ENCODE measurements around the gene CTDSPL. TPM values are rescaled to one million over a fixed set of nuclear protein-coding genes. Genes with fewer than 3 reads are reported as not detected.

The CTDSPL gene
- total RNA-seq, 1 donor = 34.7 TPM

- H3K36me3 ChIP-seq (ENCODE audit: insufficient read depth, low read length) = no peaks in the 10 kb centered on the region
- no peak for DNase-seq (ENCODE audit: insufficient read length, low spot score, missing footprints)
- no peak overlapping the region for H3K4me3 ChIP-seq (ENCODE audit: insufficient read depth, low read length)
- no peak for TF ChIP-seq CTCF (IDR thresholded peaks at IDR 0.05; ENCODE audit: extremely low read depth, low read depth, low read length)
- H3K79me2 ChIP-seq (ENCODE audit: insufficient read depth, low read length) = peaks cover 22% of the 10 kb centered on the region
- no peaks in the 10 kb centered on the region for H3K27me3 ChIP-seq (ENCODE audit: insufficient read depth, low read length)
- H3K27ac ChIP-seq (ENCODE audit: low read depth, low read length) = no peak overlapping the region
- no peak overlapping the region for H2AFZ ChIP-seq (ENCODE audit: low read length)
- H3K4me1 ChIP-seq (ENCODE audit: insufficient read depth, low read length) = peaks cover 26% of the 10 kb centered on the region
- H3K9me3 ChIP-seq (ENCODE audit: low read depth, low read length) = no peaks in the 10 kb centered on the region
- peak overlapping the region; percentile 37 for H3K4me2 ChIP-seq (ENCODE audit: insufficient read depth, low read length)
- no peaks in the 10 kb centered on the region for H4K20me1 ChIP-seq (ENCODE audit: insufficient read depth, low read length)
Measured at GRCh38 chr3:37944391-37944842, 82.7 kb downstream of the CTDSPL start.

GRCh38 chr3:37945156-37945806 lies 83.6 kb downstream of the CTDSPL start:
- peaks cover 19% of the 10 kb centered on the region for H3K79me2 ChIP-seq (ENCODE audit: insufficient read depth, low read length)
- no peak overlapping the region for H3K27ac ChIP-seq (ENCODE audit: low read depth, low read length)
- H3K36me3 ChIP-seq (ENCODE audit: insufficient read depth, low read length) = no peaks in the 10 kb centered on the region
- no peak overlapping the region for H2AFZ ChIP-seq (ENCODE audit: low read length)
- H3K4me3 ChIP-seq (ENCODE audit: insufficient read depth, low read length) = no peak overlapping the region
- DNase-seq (ENCODE audit: insufficient read length, low spot score, missing footprints) = no peak
- no peaks in the 10 kb centered on the region for H3K9me3 ChIP-seq (ENCODE audit: low read depth, low read length)
- no peak overlapping the region for H3K4me2 ChIP-seq (ENCODE audit: insufficient read depth, low read length)
- no peak for TF ChIP-seq CTCF (IDR thresholded peaks at IDR 0.05; ENCODE audit: extremely low read depth, low read depth, low read length)
- peaks cover 35% of the 10 kb centered on the region for H3K4me1 ChIP-seq (ENCODE audit: insufficient read depth, low read length)
- H4K20me1 ChIP-seq (ENCODE audit: insufficient read depth, low read length) = no peaks in the 10 kb centered on the region
- no peaks in the 10 kb centered on the region for H3K27me3 ChIP-seq (ENCODE audit: insufficient read depth, low read length)

- TF ChIP-seq CTCF (IDR thresholded peaks at IDR 0.05; ENCODE audit: extremely low read depth, low read depth, low read length) = no peak
Measured at GRCh38 chr3:37945807-37946530, 84.3 kb downstream of the CTDSPL start.

GRCh38 chr3:37946531-37946889 lies 84.8 kb downstream of the CTDSPL start:
- Histone ChIP-seq H3K4me1 (ENCODE audit: insufficient read depth, low read length) (peaks cover 36% of the 10 kb centered on the region), H3K4me2 (ENCODE audit: insufficient read depth, low read length) (peak overlapping the region; percentile 3), H3K4me3 (ENCODE audit: insufficient read depth, low read length) (no peak overlapping the region), H3K27ac (ENCODE audit: low read depth, low read length) (peak overlapping the region; percentile 23), H3K36me3 (ENCODE audit: insufficient read depth, low read length) (no peaks in the 10 kb centered on the region), H3K79me2 (ENCODE audit: insufficient read depth, low read length) (peaks cover 14% of the 10 kb centered on the region), H3K27me3 (ENCODE audit: insufficient read depth, low read length) (no peaks in the 10 kb centered on the region), H3K9me3 (ENCODE audit: low read depth, low read length) (no peaks in the 10 kb centered on the region), H2AFZ (ENCODE audit: low read length) (no peak overlapping the region), H4K20me1 (ENCODE audit: insufficient read depth, low read length) (no peaks in the 10 kb centered on the region)
- DNase-seq (ENCODE audit: insufficient read length, low spot score, missing footprints) = no peak
- no peak for TF ChIP-seq CTCF (IDR thresholded peaks at IDR 0.05; ENCODE audit: extremely low read depth, low read depth, low read length)

More at GRCh38 chr3:37945807-37946530, 84.3 kb downstream of the CTDSPL start:
- peaks cover 36% of the 10 kb centered on the region for H3K4me1 ChIP-seq (ENCODE audit: insufficient read depth, low read length)
- no peak overlapping the region for H3K4me3 ChIP-seq (ENCODE audit: insufficient read depth, low read length)
- no peak for DNase-seq (ENCODE audit: insufficient read length, low spot score, missing footprints)
- H3K9me3 ChIP-seq (ENCODE audit: low read depth, low read length) = no peaks in the 10 kb centered on the region
- H3K27me3 ChIP-seq (ENCODE audit: insufficient read depth, low read length) = no peaks in the 10 kb centered on the region
- H3K27ac ChIP-seq (ENCODE audit: low read depth, low read length) = peak overlapping the region; percentile 23
- peaks cover 14% of the 10 kb centered on the region for H3K79me2 ChIP-seq (ENCODE audit: insufficient read depth, low read length)
- H4K20me1 ChIP-seq (ENCODE audit: insufficient read depth, low read length) = no peaks in the 10 kb centered on the region
- H2AFZ ChIP-seq (ENCODE audit: low read length) = no peak overlapping the region
- peak overlapping the region; percentile 3 for H3K4me2 ChIP-seq (ENCODE audit: insufficient read depth, low read length)
- no peaks in the 10 kb centered on the region for H3K36me3 ChIP-seq (ENCODE audit: insufficient read depth, low read length)

Measured in osteoblast (primary cell).